IMR-90 (cell line): ENCODE data around the gene CCDC181. TPM values are rescaled to one million over a fixed set of nuclear protein-coding genes. Genes with fewer than 3 reads are reported as not detected.

ENCODE experiments used
- ATAC-seq: fragments of 200-7000 bp; cut with Tn5 transposase; 2 replicates; pipeline ENCODE4 v1.9.1; 2020; ENCODE audit warnings: low read depth, mild to moderate bottlenecking, moderate library complexity
- BruUV-seq: library from RNA; stranded (reverse); fragments of 400-500 nt; replicated peaks from 2 replicates; lab custom pipeline; 2021; lab: Mats Ljungman, UMichigan
- CTCF ChIA-PET: fragments of 300-600 bp; formaldehyde crosslinking; extraction: SDS; loops from one replicate; lab custom pipeline; 2021; ENCODE audit warnings: antibody characterized with exemption; lab: Yijun Ruan, JAX
- POLR2A ChIA-PET: fragments of 300-600 bp; sonication (Branson Sonifier 250); formaldehyde crosslinking; loops from one replicate; lab custom pipeline; 2022; ENCODE audit warnings: antibody characterized with exemption; ENCODE audit not compliant: unreplicated experiment; lab: Charles Lee
- DNase-seq: peaks from one replicate; pipeline ENCODE4 v3.0.0; 2013
- H2AFZ ChIP-seq: replicated peaks from 2 replicates; pipeline ENCODE3; 2013; ENCODE audit warnings: low read length, mild to moderate bottlenecking; ENCODE audit not compliant: poor library complexity
- H2AK5ac ChIP-seq: 2 replicates; pipeline ENCODE4 v1.6.1; 2013; ENCODE audit warnings: low read depth, low read length, inconsistent platforms
- H2AK9ac ChIP-seq: replicated peaks from 2 replicates; pipeline ENCODE3; 2013; ENCODE audit warnings: mild to moderate bottlenecking, low read depth, low read length, moderate library complexity; ENCODE audit not compliant: poor library complexity
- H2BK120ac ChIP-seq: 2 replicates; pipeline ENCODE4 v1.6.1; 2013; ENCODE audit warnings: low read depth, low read length, inconsistent platforms
- H2BK15ac ChIP-seq: 3 replicates; pipeline ENCODE4 v1.6.1; 2013; ENCODE audit warnings: low read depth, low read length, inconsistent platforms
- H2BK20ac ChIP-seq: 2 replicates; pipeline ENCODE4 v1.6.1; 2013; ENCODE audit warnings: low read depth, mild to moderate bottlenecking, inconsistent platforms, low read length, moderate library complexity
- H2BK5ac ChIP-seq: 2 replicates; pipeline ENCODE4 v1.6.1; 2013; ENCODE audit warnings: mild to moderate bottlenecking, low read depth, low read length, inconsistent platforms; ENCODE audit not compliant: poor library complexity, severe bottlenecking
- H3K14ac ChIP-seq: replicated peaks from 2 replicates; pipeline ENCODE4 v1.6.1; 2013; ENCODE audit warnings: low read depth, low read length, inconsistent platforms
- H3K18ac ChIP-seq: 2 replicates; pipeline ENCODE4 v1.6.1; 2013; ENCODE audit warnings: low read depth, low read length, control low read depth
- H3K23ac ChIP-seq: 2 replicates; pipeline ENCODE4 v1.6.1; 2013; ENCODE audit warnings: low read depth, low read length, inconsistent platforms
- H3K27ac ChIP-seq: 2 replicates; pipeline ENCODE4 v1.5.1; 2013; ENCODE audit warnings: mild to moderate bottlenecking, control low read depth, low read length; ENCODE audit not compliant: insufficient read depth
- H3K27me3 ChIP-seq: 2 replicates; pipeline ENCODE4 v1.6.1; 2013; ENCODE audit warnings: low read length; ENCODE audit not compliant: control insufficient read depth, insufficient read depth
- H3K36me3 ChIP-seq: 2 replicates; pipeline ENCODE4 v1.6.1; 2013; ENCODE audit warnings: low read length, mixed read lengths; ENCODE audit not compliant: control insufficient read depth, insufficient read depth
- H3K4ac ChIP-seq: 2 replicates; pipeline ENCODE4 v1.6.1; 2013; ENCODE audit warnings: low read depth, low read length, inconsistent platforms
- H3K4me1 ChIP-seq: 2 replicates; pipeline ENCODE4 v1.6.1; 2013; ENCODE audit warnings: low read length, mixed read lengths; ENCODE audit not compliant: control insufficient read depth, insufficient read depth
- H3K4me2 ChIP-seq: 2 replicates; pipeline ENCODE4 v1.6.1; 2013; ENCODE audit warnings: low read depth, mild to moderate bottlenecking, control low read depth, low read length, moderate library complexity
- H3K4me3 ChIP-seq: 2 replicates; pipeline ENCODE4 v1.5.1; 2013; ENCODE audit warnings: low read depth, mild to moderate bottlenecking, control low read depth, low read length, moderate library complexity; ENCODE audit not compliant: insufficient read depth
- H3K56ac ChIP-seq: 2 replicates; pipeline ENCODE4 v1.6.1; 2013; ENCODE audit warnings: low read length, inconsistent platforms; ENCODE audit not compliant: insufficient read depth; ENCODE audit errors: extremely low read depth
- H3K79me1 ChIP-seq, 2 experiments: 2 replicates each; pipeline ENCODE4 v1.6.1; 2013; ENCODE audit warnings: low read length in 2 of 2, inconsistent platforms in 1 of 2, low read depth in 1 of 2
- H3K9ac ChIP-seq: 2 replicates; pipeline ENCODE4 v1.6.1; 2013; ENCODE audit warnings: low read depth, low read length, control low read depth
- H3K9me1 ChIP-seq: 2 replicates; pipeline ENCODE4 v1.6.1; 2013; ENCODE audit warnings: low read length, inconsistent platforms; ENCODE audit not compliant: insufficient read depth
- H3K9me3 ChIP-seq: 2 replicates; pipeline ENCODE4 v1.6.1; 2013; ENCODE audit warnings: low read length; ENCODE audit not compliant: control insufficient read depth, insufficient read depth
- H4K20me1 ChIP-seq: 2 replicates; pipeline ENCODE4 v1.6.1; 2013; ENCODE audit warnings: low read length, inconsistent platforms; ENCODE audit not compliant: insufficient read depth
- H4K5ac ChIP-seq: 2 replicates; pipeline ENCODE4 v1.6.1; 2013; ENCODE audit warnings: mild to moderate bottlenecking, low read depth, low read length, control low read depth
- H4K8ac ChIP-seq, 2 experiments: 2 replicates each; pipeline ENCODE4 v1.6.1; 2013; ENCODE audit warnings: low read depth in 2 of 2, low read length in 2 of 2, control low read depth in 1 of 2, inconsistent platforms in 1 of 2
- H4K91ac ChIP-seq: 2 replicates; pipeline ENCODE4 v1.6.1; 2013; ENCODE audit warnings: low read depth, low read length, inconsistent platforms; ENCODE audit not compliant: insufficient read depth
- BHLHE40 ChIP-seq: fragments of 150-350 bp; IDR thresholded peaks from 2 replicates; pipeline ENCODE4 v1.6.1; 2016; ENCODE audit warnings: mild to moderate bottlenecking, low read depth, low read length
- CEBPB ChIP-seq: IDR thresholded peaks from 2 replicates; pipeline ENCODE4 v1.6.1; 2012; ENCODE audit warnings: low read depth, low read length, improper control_type of control experiment
- CHD1 ChIP-seq: IDR thresholded peaks from 2 replicates; pipeline ENCODE4 v1.6.1; 2012; ENCODE audit warnings: low read depth, low read length, improper control_type of control experiment
- CTCF ChIP-seq: conservative IDR thresholded peaks from 2 replicates; pipeline ENCODE4 v1.5.1; 2012; ENCODE audit warnings: mild to moderate bottlenecking, low read depth, low read length, improper control_type of control experiment
- FOS ChIP-seq: fragments of 150-350 bp; IDR thresholded peaks from 2 replicates; pipeline ENCODE4 v1.6.1; 2016; ENCODE audit warnings: low read depth, low read length
- MAFK ChIP-seq: IDR thresholded peaks from 2 replicates; pipeline ENCODE4 v1.6.1; 2012; ENCODE audit warnings: low read depth, low read length, improper control_type of control experiment
- MAZ ChIP-seq: IDR thresholded peaks from 2 replicates; pipeline ENCODE4 v1.6.1; 2012; ENCODE audit warnings: low read depth, mild to moderate bottlenecking, low read length, improper control_type of control experiment, moderate library complexity, borderline replicate concordance
- MXI1 ChIP-seq: IDR thresholded peaks from 2 replicates; pipeline ENCODE4 v1.6.1; 2012; ENCODE audit warnings: low read depth, mild to moderate bottlenecking, low read length, moderate library complexity, borderline replicate concordance
- NFE2L2 ChIP-seq: fragments of 150-350 bp; IDR thresholded peaks from 2 replicates; pipeline ENCODE4 v1.6.1; 2016; ENCODE audit warnings: low read depth, mild to moderate bottlenecking, low read length
- POLR2A ChIP-seq: IDR thresholded peaks from 2 replicates; pipeline ENCODE4 v1.6.1; 2012; ENCODE audit warnings: mild to moderate bottlenecking, low read depth, low read length
- RAD21 ChIP-seq: IDR thresholded peaks from 2 replicates; pipeline ENCODE4 v1.6.1; 2012; ENCODE audit warnings: low read length, improper control_type of control experiment
- RCOR1 ChIP-seq: IDR thresholded peaks from 2 replicates; pipeline ENCODE4 v1.6.1; 2012; ENCODE audit warnings: mild to moderate bottlenecking, low read length, improper control_type of control experiment; ENCODE audit not compliant: insufficient replicate concordance
- RFX5 ChIP-seq: IDR thresholded peaks from 2 replicates; pipeline ENCODE4 v1.8.0; 2012; ENCODE audit warnings: low read depth, mild to moderate bottlenecking, low read length, moderate library complexity
- SMC3 ChIP-seq: fragments of 150-350 bp; IDR thresholded peaks from 2 replicates; pipeline ENCODE4 v1.6.1; 2016; ENCODE audit warnings: low read depth, mild to moderate bottlenecking, antibody characterized with exemption, low read length, moderate library complexity
- USF2 ChIP-seq: fragments of 150-350 bp; IDR thresholded peaks from 2 replicates; pipeline ENCODE4 v1.6.1; 2017; ENCODE audit warnings: mild to moderate bottlenecking, antibody characterized with exemption, low read length, low read depth
- WGBS, 2 experiments: methylation state at CpG; one replicate each; pipeline versions ENCODE4 v1.1.5 to v1.1.7; 2013; ENCODE audit warnings: missing lambda C conversion rate in 2 of 2; ENCODE audit not compliant: insufficient read length in 1 of 2; ENCODE audit errors: extremely low coverage in 2 of 2; 5-methylcytosine and 5-hydroxymethylcytosine counted together
- dilution Hi-C: fragments of 300-500 bp; cut with HindIII; formaldehyde crosslinking; loops from one replicate; pipeline ENCODE4 v1.14.3; 2018; ENCODE audit warnings: low sequenced_read_pairs; ENCODE audit not compliant: unreplicated experiment
- in situ Hi-C: fragments of 300-500 bp; cut with MboI; formaldehyde crosslinking; loops from 3 replicates; pipeline ENCODE4 v1.14.3; 2019; ENCODE audit warnings: low sequenced_read_pairs, inconsistent platforms, mixed read lengths
- intact Hi-C: fragments of 100-400 bp; cut with micrococcal nuclease; formaldehyde crosslinking; loops from 2 replicates; pipeline ENCODE4 v1.10.0; 2022
- polyA plus RNA-seq, 3 experiments: library from polyadenylated mRNA; depleted of rRNA; stranded (reverse); fragments of >200 nt; gene quantifications; 2 replicates each; pipeline ENCODE4 v1.2.3, GENCODE V29; 2012; ENCODE audit warnings: low replicate concordance in 1 of 3
- total RNA-seq: library from RNA; depleted of rRNA; stranded (reverse); fragments of >200 nt; gene quantifications from 2 replicates; pipeline ENCODE4 v1.2.3, GENCODE V29; 2012
- TF ChIP-seq, protein P1 (sequence below): fragments of 150-350 bp; IDR thresholded peaks from 2 replicates; pipeline ENCODE4 v1.6.1; 2016; ENCODE audit warnings: low read depth, mild to moderate bottlenecking, low read length, moderate library complexity, borderline replicate concordance

CCDC181 gene
- total and polyA plus RNA-seq, 2 of the 4 experiments (the other 2 are of a cell fraction) = 0.03 TPM; not detected in 1

DNA sequence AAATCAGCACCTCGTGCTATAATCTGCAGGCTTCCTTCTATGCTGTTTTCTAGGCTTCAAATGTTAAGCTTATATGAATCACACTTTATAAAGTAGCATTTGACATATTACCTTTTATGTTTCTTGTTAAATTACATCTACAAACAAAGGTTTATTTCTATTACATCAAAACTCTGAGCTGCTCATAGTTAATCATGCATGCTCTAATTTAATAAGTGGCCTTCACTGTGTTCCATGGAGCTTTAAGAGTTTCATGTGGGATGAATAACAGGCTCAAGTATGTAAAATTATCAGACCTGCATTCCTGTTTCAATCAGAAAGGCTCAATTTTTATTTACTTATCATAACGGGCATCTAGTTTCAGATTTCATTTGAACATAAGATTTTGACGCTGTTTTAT, 45.5 kb upstream of the CCDC181 start:
- Histone ChIP-seq H3K79me1 (peaks cover 7 to 9% of the 10 kb centered on the region in 2 experiments; a peak in 3 of 4 replicates), H2AK9ac (no peak overlapping the region), H2BK120ac (no peak overlapping the region), H3K23ac (no peak overlapping the region), H3K4ac (no peak overlapping the region), H4K8ac (no peak overlapping the region), H3K4me3 (no peak overlapping the region), H3K4me2 (no peak overlapping the region), H4K20me1 (no peaks in the 10 kb centered on the region), H2BK20ac (no peak overlapping the region), H3K14ac (no peak overlapping the region), H3K27me3 (no peaks in the 10 kb centered on the region), H3K9me1 (no peaks in the 10 kb centered on the region), H3K4me1 (no peaks in the 10 kb centered on the region), H4K91ac (no peak overlapping the region), H3K56ac (no peak overlapping the region), H3K36me3 (peaks cover 7% of the 10 kb centered on the region), H4K5ac (no peak overlapping the region), H2BK15ac (no peak overlapping the region), H3K9ac (no peak overlapping the region), H3K9me3 (no peaks in the 10 kb centered on the region), H3K18ac (no peak overlapping the region), H3K27ac (no peak overlapping the region), H2AFZ (no peak overlapping the region), H2AK5ac (no peak overlapping the region), H2BK5ac (no peak overlapping the region)
- WGBS, 2 experiments = no CpG with 5 or more reads among the region's 3 CpGs
- ATAC-seq = no peak
- in situ Hi-C loops (no loop called here), intact Hi-C loops (no loop called here), dilution Hi-C loops (no loop called here)
- no peak for DNase-seq
- POLR2A ChIA-PET = no interaction called here
- CTCF ChIA-PET = interaction anchor here (1.9 kb wide), 1 partner anchor 73 kb away, joined by 5 read pairs; no protein-coding TSS in a partner anchor
- TF ChIP-seq RFX5 = no peak
- no peak for TF ChIP-seq POLR2A
- TF ChIP-seq USF2 = no peak
- TF ChIP-seq RAD21 = no peak
- no peak for TF ChIP-seq MAZ
- no peak for TF ChIP-seq SMC3
- no peak for TF ChIP-seq CHD1
- no peak for TF ChIP-seq CTCF
- no peak for TF ChIP-seq MXI1
- TF ChIP-seq, protein P1, sequence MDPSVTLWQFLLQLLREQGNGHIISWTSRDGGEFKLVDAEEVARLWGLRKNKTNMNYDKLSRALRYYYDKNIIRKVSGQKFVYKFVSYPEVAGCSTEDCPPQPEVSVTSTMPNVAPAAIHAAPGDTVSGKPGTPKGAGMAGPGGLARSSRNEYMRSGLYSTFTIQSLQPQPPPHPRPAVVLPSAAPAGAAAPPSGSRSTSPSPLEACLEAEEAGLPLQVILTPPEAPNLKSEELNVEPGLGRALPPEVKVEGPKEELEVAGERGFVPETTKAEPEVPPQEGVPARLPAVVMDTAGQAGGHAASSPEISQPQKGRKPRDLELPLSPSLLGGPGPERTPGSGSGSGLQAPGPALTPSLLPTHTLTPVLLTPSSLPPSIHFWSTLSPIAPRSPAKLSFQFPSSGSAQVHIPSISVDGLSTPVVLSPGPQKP = no peak
- no peak for TF ChIP-seq RCOR1
- TF ChIP-seq BHLHE40 = no peak
- TF ChIP-seq FOS = no peak
- TF ChIP-seq MAFK = no peak
- no peak for TF ChIP-seq CEBPB
- no peak for TF ChIP-seq NFE2L2
- BruUV-seq = no TSS peak
